OCI-LY3 (cell line): ENCODE results near the gene SCAP.

Experiments used
- EZH2phosphoT487 ChIP-seq: fragments of 200-600 bp; shearing (Covaris generic); IDR thresholded peaks from 2 replicates; pipeline ENCODE4 v1.6.1; 2018; ENCODE audit warnings: antibody characterized with exemption, mixed run types, low read depth
- TF ChIP-seq, protein P1 (sequence below): fragments of 200-600, 300-600 bp; sonication (generic); IDR thresholded peaks from 2 replicates; pipeline ENCODE4 v1.5.1; 2014; ENCODE audit warnings: antibody characterized with exemption, low read length, low read depth

DNA sequence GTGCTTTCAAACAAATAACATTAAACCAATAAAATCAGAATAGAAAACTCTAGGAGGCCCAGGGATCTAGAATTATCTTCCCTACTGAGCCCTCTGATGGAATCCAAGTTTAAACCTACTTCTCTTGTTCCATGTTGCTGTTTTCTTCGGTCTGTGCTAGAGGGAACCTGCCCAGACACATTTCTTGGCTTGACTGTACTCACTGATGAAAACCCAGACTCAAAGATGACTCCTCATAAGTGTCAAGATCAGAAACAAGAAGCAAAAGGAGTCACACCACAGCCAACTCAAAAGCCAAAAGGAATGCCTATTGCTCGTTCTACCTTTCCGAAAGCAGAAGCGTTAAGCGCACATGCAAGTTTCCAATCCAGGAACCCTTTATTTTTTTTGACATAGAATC is 31.6 kb downstream of the SCAP start:
- TF ChIP-seq, protein P1, sequence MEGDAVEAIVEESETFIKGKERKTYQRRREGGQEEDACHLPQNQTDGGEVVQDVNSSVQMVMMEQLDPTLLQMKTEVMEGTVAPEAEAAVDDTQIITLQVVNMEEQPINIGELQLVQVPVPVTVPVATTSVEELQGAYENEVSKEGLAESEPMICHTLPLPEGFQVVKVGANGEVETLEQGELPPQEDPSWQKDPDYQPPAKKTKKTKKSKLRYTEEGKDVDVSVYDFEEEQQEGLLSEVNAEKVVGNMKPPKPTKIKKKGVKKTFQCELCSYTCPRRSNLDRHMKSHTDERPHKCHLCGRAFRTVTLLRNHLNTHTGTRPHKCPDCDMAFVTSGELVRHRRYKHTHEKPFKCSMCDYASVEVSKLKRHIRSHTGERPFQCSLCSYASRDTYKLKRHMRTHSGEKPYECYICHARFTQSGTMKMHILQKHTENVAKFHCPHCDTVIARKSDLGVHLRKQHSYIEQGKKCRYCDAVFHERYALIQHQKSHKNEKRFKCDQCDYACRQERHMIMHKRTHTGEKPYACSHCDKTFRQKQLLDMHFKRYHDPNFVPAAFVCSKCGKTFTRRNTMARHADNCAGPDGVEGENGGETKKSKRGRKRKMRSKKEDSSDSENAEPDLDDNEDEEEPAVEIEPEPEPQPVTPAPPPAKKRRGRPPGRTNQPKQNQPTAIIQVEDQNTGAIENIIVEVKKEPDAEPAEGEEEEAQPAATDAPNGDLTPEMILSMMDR, result no peak
- TF ChIP-seq EZH2phosphoT487, result no peak
